HL-60 (cell line): Measurements from ENCODE around the gene FBN2.

Experiments used
- DNase-seq, 2 experiments: peaks; one replicate each; pipeline ENCODE4 v3.0.0-alpha.2; 2010 to 2020; ENCODE audit warnings: low read depth in 1 of 2, low spot score in 1 of 2
- H3K27ac ChIP-seq: fragments of 250-450 bp; sonication (Bioruptor Pico); replicated peaks from 2 replicates; pipeline ENCODE4 v1.5.1; 2020; ENCODE audit warnings: mild to moderate bottlenecking, moderate library complexity
- H3K27me3 ChIP-seq: fragments of 250-450 bp; sonication (Bioruptor Pico); 2 replicates; pipeline ENCODE4 v1.5.1; 2021; ENCODE audit warnings: mild to moderate bottlenecking, moderate library complexity; ENCODE audit not compliant: insufficient read depth, poor library complexity, severe bottlenecking
- H3K4me3 ChIP-seq: replicated peaks from 2 replicates; pipeline ENCODE4 v1.5.1; 2011; ENCODE audit warnings: mild to moderate bottlenecking, control low read depth, low read length; ENCODE audit not compliant: insufficient read depth
- CTCF ChIP-seq: IDR thresholded peaks from one replicate; pipeline ENCODE4 v1.5.1; 2011; ENCODE audit warnings: low read length, control low read depth, inconsistent platforms; ENCODE audit not compliant: insufficient read depth
- GABPA ChIP-seq: IDR thresholded peaks from 2 replicates; pipeline ENCODE4 v1.6.1; 2012; ENCODE audit warnings: low read depth
- POLR2AphosphoS5 ChIP-seq: IDR thresholded peaks from 2 replicates; pipeline ENCODE4 v1.6.1; 2012; ENCODE audit warnings: low read depth
- REST ChIP-seq: IDR thresholded peaks from 2 replicates; pipeline ENCODE4 v1.6.1; 2012; ENCODE audit warnings: low read depth; ENCODE audit not compliant: insufficient replicate concordance
- SPI1 ChIP-seq: IDR thresholded peaks from 2 replicates; pipeline ENCODE4 v1.6.1; 2012; ENCODE audit warnings: low read depth, mild to moderate bottlenecking, borderline replicate concordance

The FBN2 gene

GRCh38 chr5:128483738-128484137 is 54.3 kb downstream of the FBN2 start:
- DNase-seq, result no peak
- Histone ChIP-seq H3K4me3 (no peak overlapping the region), H3K27ac (no peak overlapping the region), H3K27me3 (no peaks in the 10 kb centered on the region)
- no peak for TF ChIP-seq GABPA
- TF ChIP-seq POLR2AphosphoS5, result no peak
- TF ChIP-seq REST, result no peak
- TF ChIP-seq SPI1, result no peak
- TF ChIP-seq CTCF, result no peak

- TF ChIP-seq POLR2AphosphoS5, result no peak
- no peak for TF ChIP-seq SPI1
- TF ChIP-seq REST, result no peak
- no peak for TF ChIP-seq CTCF
- TF ChIP-seq GABPA, result no peak
- Histone ChIP-seq H3K27me3 (no peaks in the 10 kb centered on the region), H3K27ac (no peak overlapping the region), H3K4me3 (no peak overlapping the region)
- no peak for DNase-seq
Observed at GRCh38 chr5:128480906-128481633, 57.0 kb downstream of the FBN2 start.

- no peak for TF ChIP-seq POLR2AphosphoS5
- TF ChIP-seq SPI1, result no peak
- no peak for TF ChIP-seq GABPA
- no peak for TF ChIP-seq REST
- no peak for TF ChIP-seq CTCF
- Histone ChIP-seq H3K27ac (no peak overlapping the region), H3K4me3 (no peak overlapping the region), H3K27me3 (no peaks in the 10 kb centered on the region)
- no peak for DNase-seq
Observed at GRCh38 chr5:128480158-128480557, 57.9 kb downstream of the FBN2 start.
